Loucy (cell line): ENCODE data around the gene SETBP1.

Experiments used
- H2AFZ ChIP-seq: fragments of 200-600 bp; sonication (generic); 2 replicates; pipeline ENCODE4 v1.6.0; 2016; ENCODE audit warnings: antibody characterized with exemption, mild to moderate bottlenecking, low read length, moderate library complexity
- H3F3A ChIP-seq: fragments of 200-600 bp; 2 replicates; pipeline ENCODE4 v1.6.0; 2016; ENCODE audit warnings: antibody characterized with exemption, low read depth, mild to moderate bottlenecking
- H3K27me3 ChIP-seq: fragments of 200-600 bp; sonication (generic); 2 replicates; pipeline ENCODE4 v1.6.1; 2014; ENCODE audit warnings: low read length, mild to moderate bottlenecking; ENCODE audit not compliant: insufficient read depth, poor library complexity, severe bottlenecking
- H3K36me3 ChIP-seq: fragments of 200-600 bp; sonication (generic); 2 replicates; pipeline ENCODE4 v1.6.1; 2016; ENCODE audit warnings: low read length; ENCODE audit not compliant: insufficient read depth
- H3K4me1 ChIP-seq: fragments of 200-600 bp; sonication (generic); 2 replicates; pipeline ENCODE4 v1.5.1; 2014; ENCODE audit warnings: low read length, mild to moderate bottlenecking; ENCODE audit not compliant: insufficient read depth, poor library complexity, severe bottlenecking
- H3K4me2 ChIP-seq: fragments of 200-600 bp; sonication (generic); 2 replicates; pipeline ENCODE4 v1.6.0; 2014; ENCODE audit warnings: antibody characterized with exemption, low read length, low read depth, mild to moderate bottlenecking; ENCODE audit not compliant: poor library complexity, severe bottlenecking
- H3K4me3 ChIP-seq: fragments of 200-600 bp; sonication (generic); 2 replicates; pipeline ENCODE4 v1.5.1; 2014; ENCODE audit warnings: low read length, mild to moderate bottlenecking, mixed read lengths; ENCODE audit not compliant: poor library complexity, severe bottlenecking
- H3K79me2 ChIP-seq: fragments of 200-600 bp; sonication (generic); 2 replicates; pipeline ENCODE4 v1.6.1; 2014; ENCODE audit warnings: low read length; ENCODE audit not compliant: insufficient read depth
- H3K9ac ChIP-seq: fragments of 200-600 bp; sonication (generic); 2 replicates; pipeline ENCODE4 v1.6.0; 2014; ENCODE audit warnings: mild to moderate bottlenecking, low read depth, low read length, moderate library complexity; ENCODE audit not compliant: poor library complexity, severe bottlenecking
- H3K9me2 ChIP-seq: fragments of 200-600 bp; sonication (generic); replicated peaks from 2 replicates; pipeline ENCODE4 v1.6.1; 2016; ENCODE audit warnings: low read depth, low read length, mixed read lengths
- H3K9me3 ChIP-seq: fragments of 200-600 bp; sonication (generic); 2 replicates; pipeline ENCODE4 v1.6.1; 2014; ENCODE audit warnings: mild to moderate bottlenecking, antibody characterized with exemption, low read length, low read depth; ENCODE audit not compliant: insufficient read depth
- H4K20me1 ChIP-seq: fragments of 200-600 bp; sonication (generic); 2 replicates; pipeline ENCODE4 v1.6.0; 2014; ENCODE audit warnings: antibody characterized with exemption, low read length, mild to moderate bottlenecking; ENCODE audit not compliant: insufficient read depth, poor library complexity, severe bottlenecking
- CTCF ChIP-seq: fragments of 200-600 bp; sonication (generic); conservative IDR thresholded peaks from 2 replicates; pipeline ENCODE4 v1.5.1; 2014; ENCODE audit warnings: mild to moderate bottlenecking, antibody characterized with exemption, low read length
- EZH2phosphoT487 ChIP-seq: fragments of 200-600 bp; IDR thresholded peaks from 2 replicates; pipeline ENCODE4 v1.6.1; 2018; ENCODE audit warnings: antibody characterized with exemption, mild to moderate bottlenecking, moderate library complexity, borderline replicate concordance

SETBP1 gene

GRCh38 chr18:44782617-44783016, 101.9 kb downstream of the SETBP1 start:
- no peak for TF ChIP-seq CTCF
- TF ChIP-seq EZH2phosphoT487, result no peak
- H3K79me2 ChIP-seq, result peaks cover 40% of the 10 kb centered on the region; the same call in 1 of the 2 replicates
- no peak overlapping the region for H2AFZ ChIP-seq
- peaks cover 4% of the 10 kb centered on the region for H4K20me1 ChIP-seq
- no peak overlapping the region for H3K4me3 ChIP-seq
- peaks cover 4% of the 10 kb centered on the region; the same call in 1 of the 2 replicates for H3K36me3 ChIP-seq
- H3K9me3 ChIP-seq, result no peaks in the 10 kb centered on the region
- H3K4me2 ChIP-seq, result no peak overlapping the region
- no peaks in the 10 kb centered on the region for H3F3A ChIP-seq
- H3K27me3 ChIP-seq, result no peaks in the 10 kb centered on the region
- H3K4me1 ChIP-seq, result peaks cover 20% of the 10 kb centered on the region
- no peaks in the 10 kb centered on the region for H3K9me2 ChIP-seq
- H3K9ac ChIP-seq, result no peak overlapping the region

GRCh38 chr18:44783371-44783770, 102.7 kb downstream of the SETBP1 start:
- no peak overlapping the region for H3K9ac ChIP-seq
- no peaks in the 10 kb centered on the region for H3F3A ChIP-seq
- no peak overlapping the region for H3K4me2 ChIP-seq
- peaks cover 38% of the 10 kb centered on the region; the same call in 1 of the 2 replicates for H3K79me2 ChIP-seq
- no peak overlapping the region for H3K4me3 ChIP-seq
- peaks cover 19% of the 10 kb centered on the region for H3K4me1 ChIP-seq
- H3K27me3 ChIP-seq, result no peaks in the 10 kb centered on the region
- no peak for TF ChIP-seq EZH2phosphoT487
- no peak for TF ChIP-seq CTCF
- no peaks in the 10 kb centered on the region for H3K9me3 ChIP-seq
- peaks cover 4% of the 10 kb centered on the region for H4K20me1 ChIP-seq
- H3K9me2 ChIP-seq, result no peaks in the 10 kb centered on the region
- H3K36me3 ChIP-seq, result peaks cover 4% of the 10 kb centered on the region; the same call in 1 of the 2 replicates
- no peak overlapping the region for H2AFZ ChIP-seq

- Histone ChIP-seq H3K9ac (no peak overlapping the region), H3K4me2 (no peak overlapping the region), H3K4me1 (no peaks in the 10 kb centered on the region), H4K20me1 (no peaks in the 10 kb centered on the region), H3K79me2 (peaks cover 36% of the 10 kb centered on the region; the same call in 1 of the 2 replicates), H3K9me3 (no peaks in the 10 kb centered on the region), H3K4me3 (no peak overlapping the region), H2AFZ (no peak overlapping the region), H3K27me3 (no peaks in the 10 kb centered on the region), H3K36me3 (peaks cover 4% of the 10 kb centered on the region; the same call in 1 of the 2 replicates), H3K9me2 (no peaks in the 10 kb centered on the region), H3F3A (no peaks in the 10 kb centered on the region)
- TF ChIP-seq CTCF, result no peak
- no peak for TF ChIP-seq EZH2phosphoT487
These were observed 105.6 kb downstream of the SETBP1 start for GRCh38 chr18:44786257-44786656.
